ENCODE measurements around the gene MYL9. TPM values are rescaled to one million over a fixed set of nuclear protein-coding genes. Genes with fewer than 3 reads are reported as not detected.

MYL9 gene
- total RNA-seq, 3 donors from 2014 or later (not counting 1 experiment from before 2014, with no cell fraction given) = 2.7 to 13.5 (median 2.7) TPM

DNA sequence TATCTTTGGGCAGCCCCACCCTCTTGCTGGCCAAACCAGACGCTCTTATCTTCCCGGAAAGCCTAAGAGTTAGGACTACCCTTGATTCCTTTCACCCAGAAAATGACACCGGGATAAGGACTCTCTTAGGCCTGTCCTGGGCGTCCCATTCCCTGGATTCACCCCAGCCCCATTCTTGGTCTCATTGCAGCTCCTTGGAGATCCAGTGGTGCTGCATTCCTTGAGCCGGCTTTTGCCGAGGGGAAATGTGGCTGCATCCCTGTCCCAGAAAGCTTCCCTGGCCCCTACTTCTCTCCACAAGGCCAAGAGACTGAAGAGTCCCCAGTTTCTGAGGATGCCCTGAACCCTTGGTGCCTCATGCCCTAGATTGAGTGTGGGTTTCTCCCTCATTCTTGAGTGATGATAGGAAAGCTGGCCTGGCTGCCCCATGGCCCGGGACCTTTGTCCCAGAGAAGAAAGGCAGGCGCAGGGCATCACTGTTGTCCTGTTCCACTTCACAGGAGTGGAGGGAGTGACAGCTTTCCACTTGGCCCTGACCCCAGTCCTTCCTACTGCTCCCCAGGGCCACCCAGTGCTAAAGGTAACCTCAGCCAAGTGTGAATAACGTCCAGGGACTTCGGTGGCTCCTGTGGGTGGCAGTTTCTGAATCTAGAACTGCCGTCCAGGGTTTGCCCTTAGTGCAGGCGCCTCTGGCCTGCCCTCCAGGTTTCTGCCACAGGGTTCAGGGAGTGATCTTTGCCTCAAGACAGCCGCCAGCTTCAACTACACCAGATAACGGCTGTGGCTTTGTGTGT lies 42.7 kb upstream of the MYL9 start:
- H3K9me3 Mint-ChIP-seq = no peaks in the 10 kb centered on the region
- Histone ChIP-seq H3K4me3 (ENCODE audit: low read length) (no peak overlapping the region), H3K36me3 (ENCODE audit: control insufficient read depth, insufficient read depth, low read length) (peaks cover 36% of the 10 kb centered on the region), H3K27me3 (ENCODE audit: control insufficient read depth, insufficient read depth, low read length) (no peaks in the 10 kb centered on the region), H3K9me3 (ENCODE audit: control insufficient read depth, insufficient read depth, low read length) (no peaks in the 10 kb centered on the region), H3K4me1 (ENCODE audit: control insufficient read depth, insufficient read depth, low read length) (peaks cover 6% of the 10 kb centered on the region), H3K27ac (ENCODE audit: low read length) (no peak overlapping the region)
- TF ChIP-seq, protein P1, sequence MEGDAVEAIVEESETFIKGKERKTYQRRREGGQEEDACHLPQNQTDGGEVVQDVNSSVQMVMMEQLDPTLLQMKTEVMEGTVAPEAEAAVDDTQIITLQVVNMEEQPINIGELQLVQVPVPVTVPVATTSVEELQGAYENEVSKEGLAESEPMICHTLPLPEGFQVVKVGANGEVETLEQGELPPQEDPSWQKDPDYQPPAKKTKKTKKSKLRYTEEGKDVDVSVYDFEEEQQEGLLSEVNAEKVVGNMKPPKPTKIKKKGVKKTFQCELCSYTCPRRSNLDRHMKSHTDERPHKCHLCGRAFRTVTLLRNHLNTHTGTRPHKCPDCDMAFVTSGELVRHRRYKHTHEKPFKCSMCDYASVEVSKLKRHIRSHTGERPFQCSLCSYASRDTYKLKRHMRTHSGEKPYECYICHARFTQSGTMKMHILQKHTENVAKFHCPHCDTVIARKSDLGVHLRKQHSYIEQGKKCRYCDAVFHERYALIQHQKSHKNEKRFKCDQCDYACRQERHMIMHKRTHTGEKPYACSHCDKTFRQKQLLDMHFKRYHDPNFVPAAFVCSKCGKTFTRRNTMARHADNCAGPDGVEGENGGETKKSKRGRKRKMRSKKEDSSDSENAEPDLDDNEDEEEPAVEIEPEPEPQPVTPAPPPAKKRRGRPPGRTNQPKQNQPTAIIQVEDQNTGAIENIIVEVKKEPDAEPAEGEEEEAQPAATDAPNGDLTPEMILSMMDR (IDR thresholded peaks at IDR 0.05) = no peak
- H3K36me3 Mint-ChIP-seq = peaks cover 6% of the 10 kb centered on the region
- peak overlapping the region in 1 of 2 donors; percentile 36 for H3K27ac Mint-ChIP-seq
- peaks cover 11 to 15% of the 10 kb centered on the region in 2 donors for H3K4me1 Mint-ChIP-seq
- no peaks in the 10 kb centered on the region for H3K27me3 Mint-ChIP-seq (ENCODE audit: low read depth in 2 of 2)
- intact Hi-C loops (cut with micrococcal nuclease) = no loop called here
- DNase-seq = no peak
- WGBS (ENCODE audit: insufficient coverage) = 94% methylated on average over 14 of the region's 14 CpGs
- no peak for ATAC-seq
- H3K4me3 Mint-ChIP-seq = no peak overlapping the region

- Histone ChIP-seq H3K4me1 (ENCODE audit: control insufficient read depth, insufficient read depth, low read length) (peaks cover under 1% of the 10 kb centered on the region), H3K36me3 (ENCODE audit: control insufficient read depth, insufficient read depth, low read length) (peaks cover 42% of the 10 kb centered on the region), H3K9me3 (ENCODE audit: control insufficient read depth, insufficient read depth, low read length) (no peaks in the 10 kb centered on the region), H3K4me3 (ENCODE audit: low read length) (no peak overlapping the region), H3K27ac (ENCODE audit: low read length) (no peak overlapping the region), H3K27me3 (ENCODE audit: control insufficient read depth, insufficient read depth, low read length) (no peaks in the 10 kb centered on the region)
- intact Hi-C loops (cut with micrococcal nuclease) = no loop called here
- Mint-ChIP-seq H3K27ac (no peak overlapping the region), H3K36me3 (peaks cover 6% of the 10 kb centered on the region), H3K4me3 (no peak overlapping the region), H3K9me3 (no peaks in the 10 kb centered on the region), H3K4me1 (peaks cover 5 to 9% of the 10 kb centered on the region in 2 donors), H3K27me3 (ENCODE audit: low read depth in 2 of 2) (no peaks in the 10 kb centered on the region)
- WGBS (ENCODE audit: insufficient coverage) = 97% methylated on average over 22 of the region's 26 CpGs
- no peak for DNase-seq
- TF ChIP-seq, protein P1 (IDR thresholded peaks at IDR 0.05) = no peak
- ATAC-seq = no peak
Observed at GRCh38 chr20:36499211-36499610, 42.1 kb upstream of the MYL9 start.

DNA sequence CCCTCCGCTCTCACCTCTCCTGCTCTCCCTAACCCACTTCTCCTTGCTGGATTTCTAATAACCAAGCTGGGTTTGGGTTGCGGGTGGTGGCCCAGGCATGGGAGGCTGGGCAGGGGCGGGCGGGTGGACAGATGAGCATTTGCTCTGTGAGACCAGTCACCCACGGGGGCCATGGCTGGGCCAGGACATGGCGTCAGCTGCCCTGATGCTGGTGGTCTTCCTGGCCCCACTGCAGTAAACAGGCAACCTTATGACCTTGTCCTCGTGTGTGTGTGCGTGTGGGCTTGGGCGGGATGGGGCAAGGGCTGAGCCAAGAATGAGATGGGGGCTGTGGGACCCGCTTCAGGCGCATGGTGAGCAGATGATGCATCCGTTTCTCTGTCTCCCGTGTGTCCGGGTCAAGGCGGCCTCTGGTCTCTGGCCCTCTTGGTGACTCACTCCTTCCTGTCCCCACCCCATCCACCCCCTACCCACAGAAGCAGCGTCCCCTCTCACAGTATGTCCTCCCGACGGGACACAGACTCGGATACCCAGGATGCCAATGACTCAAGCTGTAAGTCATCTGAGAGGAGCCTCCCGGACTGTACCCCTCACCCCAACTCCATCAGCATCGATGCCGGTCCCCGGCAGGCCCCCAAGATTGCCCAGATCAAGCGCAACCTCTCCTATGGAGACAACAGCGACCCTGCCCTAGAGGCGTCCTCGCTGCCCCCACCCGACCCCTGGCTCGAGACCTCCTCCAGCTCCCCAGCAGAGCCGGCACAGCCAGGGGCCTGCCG lies 41.4 kb upstream of the MYL9 start:
- WGBS (ENCODE audit: insufficient coverage) = 94% methylated on average over 31 of the region's 31 CpGs
- intact Hi-C loops (cut with micrococcal nuclease) = no loop called here

More for the DNA sequence above, 41.4 kb upstream of the MYL9 start:
- Mint-ChIP-seq H3K4me3 (no peak overlapping the region), H3K9me3 (no peaks in the 10 kb centered on the region), H3K27ac (no peak overlapping the region), H3K27me3 (ENCODE audit: low read depth in 2 of 2) (no peaks in the 10 kb centered on the region), H3K4me1 (peaks cover 0 to 4% of the 10 kb centered on the region in 2 donors), H3K36me3 (peaks cover 6% of the 10 kb centered on the region)
- Histone ChIP-seq H3K9me3 (ENCODE audit: control insufficient read depth, insufficient read depth, low read length) (no peaks in the 10 kb centered on the region), H3K4me3 (ENCODE audit: low read length) (no peak overlapping the region), H3K27me3 (ENCODE audit: control insufficient read depth, insufficient read depth, low read length) (no peaks in the 10 kb centered on the region), H3K36me3 (ENCODE audit: control insufficient read depth, insufficient read depth, low read length) (peaks cover 47% of the 10 kb centered on the region), H3K27ac (ENCODE audit: low read length) (no peak overlapping the region), H3K4me1 (ENCODE audit: control insufficient read depth, insufficient read depth, low read length) (no peaks in the 10 kb centered on the region)
- DNase-seq = no peak
- TF ChIP-seq, protein P1 (IDR thresholded peaks at IDR 0.05) = no peak
- ATAC-seq = no peak
